GM23338 (cell line): ENCODE measurements around the gene SLC47A1. TPM values are rescaled to one million over a fixed set of nuclear protein-coding genes. Genes with fewer than 3 reads are reported as not detected.

Experiments used
- ATAC-seq: fragments of 200-7000 bp; cut with Tn5 transposase; 3 replicates; pipeline ENCODE4 v1.9.1; 2020
- DNase-seq: peaks from one replicate; pipeline ENCODE4 v3.0.0-alpha.2; 2015; ENCODE audit warnings: low spot score
- H2AFZ ChIP-seq: fragments of 200-600 bp; sonication (generic); 2 replicates; pipeline ENCODE4 v1.8.0; 2016; ENCODE audit warnings: antibody characterized with exemption, mild to moderate bottlenecking, moderate library complexity
- H3F3A ChIP-seq: fragments of 200-600 bp; sonication (generic); replicated peaks from 2 replicates; pipeline ENCODE4 v1.8.0; 2017; ENCODE audit warnings: antibody characterized with exemption, mixed run types, low read depth
- H3K27ac ChIP-seq: fragments of 200-600 bp; sonication (generic); 2 replicates; pipeline ENCODE4 v1.6.1; 2016; ENCODE audit warnings: low read depth
- H3K27me3 ChIP-seq: fragments of 200-600 bp; sonication (generic); 2 replicates; pipeline ENCODE4 v1.8.0; 2016; ENCODE audit warnings: mild to moderate bottlenecking, mixed run types, moderate library complexity; ENCODE audit not compliant: insufficient read depth
- H3K36me3 ChIP-seq: fragments of 200-600 bp; sonication (generic); 2 replicates; pipeline ENCODE4 v1.8.0; 2016; ENCODE audit warnings: mild to moderate bottlenecking; ENCODE audit not compliant: insufficient read depth
- H3K4me1 ChIP-seq: fragments of 200-600 bp; sonication (generic); 2 replicates; pipeline ENCODE4 v1.8.0; 2016; ENCODE audit warnings: mild to moderate bottlenecking, moderate library complexity; ENCODE audit not compliant: insufficient read depth
- H3K4me2 ChIP-seq: fragments of 200-600 bp; sonication (generic); 2 replicates; pipeline ENCODE4 v1.7.1; 2017; ENCODE audit warnings: mixed run types
- H3K4me3 ChIP-seq: fragments of 200-600 bp; sonication (generic); 2 replicates; pipeline ENCODE4 v1.6.1; 2016; ENCODE audit warnings: mixed run types
- H3K79me2 ChIP-seq: fragments of 200-600 bp; sonication (generic); replicated peaks from 2 replicates; pipeline ENCODE4 v1.8.0; 2017; ENCODE audit warnings: mild to moderate bottlenecking; ENCODE audit not compliant: insufficient read depth
- H3K9me2 ChIP-seq: fragments of 200-600 bp; sonication (generic); 2 replicates; pipeline ENCODE4 v1.8.0; 2017; ENCODE audit not compliant: insufficient read depth
- H4K20me1 ChIP-seq: fragments of 200-600 bp; sonication (generic); replicated peaks from 2 replicates; pipeline ENCODE4 v1.8.0; 2017; ENCODE audit warnings: mild to moderate bottlenecking; ENCODE audit not compliant: insufficient read depth
- H3K27ac Mint-ChIP-seq: 2 replicates; pipeline ENCODE4 v1.8.0; 2020; ENCODE audit warnings: inconsistent platforms, mild to moderate bottlenecking, moderate library complexity, mixed read lengths
- H3K27me3 Mint-ChIP-seq: 3 replicates; pipeline ENCODE4 v1.8.0; 2022; ENCODE audit warnings: low read depth, mild to moderate bottlenecking, moderate library complexity, mixed read lengths, inconsistent platforms; ENCODE audit not compliant: insufficient read depth, poor library complexity
- H3K36me3 Mint-ChIP-seq: 3 replicates; pipeline ENCODE4 v1.8.0; 2021; ENCODE audit warnings: low read depth, mild to moderate bottlenecking, inconsistent platforms, moderate library complexity, mixed read lengths
- H3K4me1 Mint-ChIP-seq: 3 replicates; pipeline ENCODE4 v1.8.0; 2020; ENCODE audit warnings: mild to moderate bottlenecking, inconsistent platforms, mixed read lengths
- H3K4me3 Mint-ChIP-seq: 3 replicates; pipeline ENCODE4 v1.8.0; 2021; ENCODE audit warnings: moderate library complexity, mild to moderate bottlenecking, inconsistent platforms, mixed read lengths
- H3K9me3 Mint-ChIP-seq: 3 replicates; pipeline ENCODE4 v1.8.0; 2020; ENCODE audit warnings: moderate library complexity, mild to moderate bottlenecking, inconsistent platforms, mixed read lengths
- CREB1 ChIP-seq: fragments of 250-450 bp; sonication (Bioruptor Pico); IDR thresholded peaks from 2 replicates; pipeline ENCODE4 v1.5.0; 2020; ENCODE audit warnings: low read depth, mild to moderate bottlenecking, moderate library complexity
- EZH2 ChIP-seq: fragments of 200-600 bp; sonication (generic); IDR thresholded peaks from one replicate; pipeline ENCODE4 v1.8.0; 2017; ENCODE audit warnings: antibody characterized with exemption, mild to moderate bottlenecking, low read depth; ENCODE audit not compliant: unreplicated experiment
- EZH2phosphoT487 ChIP-seq: fragments of 200-600 bp; sonication (generic); IDR thresholded peaks from one replicate; pipeline ENCODE4 v1.8.1; 2018; ENCODE audit warnings: antibody characterized with exemption; ENCODE audit not compliant: unreplicated experiment
- JUNB ChIP-seq: IDR thresholded peaks from one replicate; pipeline ENCODE4 v1.6.1; 2016; ENCODE audit warnings: antibody characterized with exemption; ENCODE audit not compliant: unreplicated experiment
- NANOG ChIP-seq: IDR thresholded peaks from 2 replicates; pipeline ENCODE4 v1.6.1; 2016; ENCODE audit warnings: antibody characterized with exemption, borderline replicate concordance
- STAT1 ChIP-seq: IDR thresholded peaks from one replicate; pipeline ENCODE4 v1.6.1; 2016; ENCODE audit warnings: antibody characterized with exemption; ENCODE audit not compliant: unreplicated experiment
- ZNF114 ChIP-seq: fragments of 250-450 bp; sonication (Bioruptor Pico); IDR thresholded peaks from 2 replicates; pipeline ENCODE4 v1.5.0; 2020; ENCODE audit warnings: mild to moderate bottlenecking, moderate library complexity
- ZNF331 ChIP-seq: fragments of 250-450 bp; sonication (Bioruptor Pico); IDR thresholded peaks from 2 replicates; pipeline ENCODE4 v1.5.0; 2020; ENCODE audit warnings: low read depth, mild to moderate bottlenecking, moderate library complexity
- polyA plus RNA-seq: library from polyadenylated mRNA; unstranded; fragments of >200 nt; fragmentation: Nextera tagmentation; extraction: Ambion mirVana; gene quantifications from 2 replicates; pipeline ENCODE4 v1.2.1, GENCODE V29; 2016
- total RNA-seq: library from RNA; depleted of rRNA; stranded (reverse); fragments of >200 nt; shearing (Covaris generic); gene quantifications from 2 replicates; pipeline ENCODE4 v1.2.3, GENCODE V29; 2014
- TF ChIP-seq, protein P1 (sequence below): IDR thresholded peaks from 2 replicates; pipeline ENCODE4 v1.6.1; 2016; ENCODE audit warnings: antibody characterized with exemption
- TF ChIP-seq, protein P2 (sequence below), 2 experiments: fragments of 200-600 bp in 1 of 2; sonication (generic) in 1 of 2; conservative IDR thresholded peaks; 2 replicates each; pipeline versions ENCODE4 v1.5.1 to v1.6.1; 2016 to 2017; ENCODE audit warnings: antibody characterized with exemption in 2 of 2, low read depth in 2 of 2, mild to moderate bottlenecking in 2 of 2, moderate library complexity in 1 of 2

Gene SLC47A1
- total and polyA plus RNA-seq, 2 experiments from 2014 or later, result 0.53 to 1.9 TPM

DNA sequence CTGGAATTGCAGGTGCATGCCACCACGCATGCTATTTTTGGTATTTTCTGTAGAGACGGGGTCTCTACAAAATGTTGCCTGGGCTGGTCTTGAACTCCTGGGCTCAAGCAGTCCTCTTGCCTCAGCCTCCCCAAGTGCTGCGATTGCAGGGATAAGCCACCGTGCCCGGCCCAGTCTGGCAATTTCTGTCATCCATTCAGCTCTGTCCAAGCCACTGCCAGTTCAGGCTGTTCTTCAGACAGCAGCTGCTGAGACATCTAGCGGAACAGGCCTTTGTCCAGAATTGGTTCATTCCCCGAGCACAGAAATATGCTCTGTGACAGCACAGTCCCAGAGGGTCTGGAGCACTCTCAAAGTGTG, 5.4 kb downstream of the SLC47A1 start:
- Histone ChIP-seq H4K20me1 (no peaks in the 10 kb centered on the region), H3K4me2 (no peak overlapping the region), H3K27me3 (peaks cover 25% of the 10 kb centered on the region), H2AFZ (0 out of 2 replicates have a peak overlapping the region, but pooled peaks have one; percentile 23), H3K79me2 (no peaks in the 10 kb centered on the region), H3K4me3 (no peak overlapping the region), H3F3A (0 out of 2 replicates have a peak, but pooled peaks cover 10% of the 10 kb centered on the region), H3K36me3 (no peaks in the 10 kb centered on the region), H3K4me1 (peaks cover 6% of the 10 kb centered on the region; the same call in 1 of the 2 replicates), H3K27ac (no peak overlapping the region), H3K9me2 (no peaks in the 10 kb centered on the region)
- Mint-ChIP-seq H3K4me1 (peaks cover 30% of the 10 kb centered on the region), H3K9me3 (no peaks in the 10 kb centered on the region), H3K4me3 (no peak overlapping the region), H3K36me3 (no peaks in the 10 kb centered on the region), H3K27me3 (peaks cover 28% of the 10 kb centered on the region), H3K27ac (peak overlapping the region; percentile 80; the same call in 1 of the 2 replicates)
- DNase-seq (no peak), ATAC-seq (no peak)
- no peak for TF ChIP-seq EZH2phosphoT487
- no peak for TF ChIP-seq STAT1

DNA sequence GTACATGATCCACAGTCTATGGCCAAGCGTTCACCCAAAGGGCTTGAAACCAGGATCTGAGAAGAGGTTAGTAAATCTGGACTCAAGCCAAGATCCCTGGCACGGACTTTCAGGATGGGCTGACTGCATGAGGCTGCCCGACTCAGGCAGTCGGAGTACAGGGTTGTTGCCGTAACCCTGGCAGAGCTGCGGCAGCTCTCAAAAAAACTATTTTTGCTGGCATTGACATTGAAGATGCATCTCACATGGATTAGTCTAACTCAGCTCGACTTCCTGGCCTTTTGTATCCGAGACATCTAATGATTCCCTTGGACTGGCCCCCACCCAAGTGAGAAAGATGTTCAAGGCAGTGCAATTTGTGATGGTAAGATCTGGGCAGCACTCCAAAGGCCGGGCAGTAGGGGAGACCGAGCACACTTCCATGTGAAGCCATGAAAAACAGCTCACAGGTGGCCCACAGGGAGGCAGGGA, 6.2 kb downstream of the SLC47A1 start:
- DNase-seq (no peak), ATAC-seq (no peak)
- no peak overlapping the region for H3K4me3 ChIP-seq
- H3K36me3 ChIP-seq, result no peaks in the 10 kb centered on the region
- no peak overlapping the region for H3K27ac ChIP-seq
- no peaks in the 10 kb centered on the region for H3K79me2 ChIP-seq
- Mint-ChIP-seq H3K36me3 (no peaks in the 10 kb centered on the region), H3K4me3 (no peak overlapping the region), H3K4me1 (peaks cover 25% of the 10 kb centered on the region), H3K27ac (no peak overlapping the region), H3K27me3 (peaks cover 21% of the 10 kb centered on the region), H3K9me3 (no peaks in the 10 kb centered on the region)
- H3K4me2 ChIP-seq, result no peak overlapping the region
- TF ChIP-seq EZH2, result no peak
- TF ChIP-seq, protein P1, sequence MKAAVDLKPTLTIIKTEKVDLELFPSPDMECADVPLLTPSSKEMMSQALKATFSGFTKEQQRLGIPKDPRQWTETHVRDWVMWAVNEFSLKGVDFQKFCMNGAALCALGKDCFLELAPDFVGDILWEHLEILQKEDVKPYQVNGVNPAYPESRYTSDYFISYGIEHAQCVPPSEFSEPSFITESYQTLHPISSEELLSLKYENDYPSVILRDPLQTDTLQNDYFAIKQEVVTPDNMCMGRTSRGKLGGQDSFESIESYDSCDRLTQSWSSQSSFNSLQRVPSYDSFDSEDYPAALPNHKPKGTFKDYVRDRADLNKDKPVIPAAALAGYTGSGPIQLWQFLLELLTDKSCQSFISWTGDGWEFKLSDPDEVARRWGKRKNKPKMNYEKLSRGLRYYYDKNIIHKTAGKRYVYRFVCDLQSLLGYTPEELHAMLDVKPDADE, result no peak
- no peak for TF ChIP-seq STAT1
- no peak for TF ChIP-seq ZNF114 (CRISPR knock-in tag)
- no peak for TF ChIP-seq JUNB
- no peak for TF ChIP-seq CREB1 (CRISPR knock-in tag)
- H3K9me2 ChIP-seq, result no peaks in the 10 kb centered on the region
- 0 out of 2 replicates have a peak, but pooled peaks cover 3% of the 10 kb centered on the region for H3F3A ChIP-seq
- H3K27me3 ChIP-seq, result peaks cover 16% of the 10 kb centered on the region
- H4K20me1 ChIP-seq, result no peaks in the 10 kb centered on the region
- no peak overlapping the region for H2AFZ ChIP-seq
- no peaks in the 10 kb centered on the region; the same call in 1 of the 2 replicates for H3K4me1 ChIP-seq

DNA sequence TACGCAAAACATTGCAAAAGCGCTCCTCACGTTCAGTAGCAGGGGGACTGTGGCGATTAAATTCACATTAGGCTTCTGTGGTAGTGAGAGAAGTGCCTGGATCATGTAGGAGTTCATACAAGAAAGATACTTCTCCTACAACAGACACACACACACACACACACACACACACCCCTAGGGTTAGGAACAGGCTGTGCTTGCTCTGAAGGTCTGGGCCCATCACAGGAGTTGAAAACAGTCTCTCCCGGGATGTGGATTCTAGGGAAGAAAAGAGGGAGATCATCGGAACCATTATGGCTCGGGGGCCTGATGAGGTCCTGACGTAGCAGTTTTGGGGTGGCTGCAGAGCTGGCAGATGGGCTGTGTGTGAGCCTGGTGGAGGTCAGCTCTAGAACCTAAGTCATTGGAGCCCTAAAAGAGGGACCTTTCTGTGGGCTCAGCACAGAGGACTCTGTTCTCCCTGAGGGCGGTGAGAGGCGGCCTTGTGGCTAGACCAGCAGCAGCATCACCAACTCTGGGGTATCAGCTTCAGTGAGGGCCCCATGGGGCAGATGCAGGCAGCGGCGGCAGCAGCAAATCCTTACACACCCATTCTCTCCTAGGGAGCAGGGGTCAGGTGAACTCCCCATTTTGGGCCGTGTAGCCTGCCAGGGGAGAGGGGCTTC, 7.2 kb downstream of the SLC47A1 start:
- H3K4me2 ChIP-seq, result no peak overlapping the region
- no peak for ATAC-seq
- peaks cover 25% of the 10 kb centered on the region for H3K4me1 Mint-ChIP-seq
- TF ChIP-seq, protein P1, result no peak
- TF ChIP-seq, protein P2, sequence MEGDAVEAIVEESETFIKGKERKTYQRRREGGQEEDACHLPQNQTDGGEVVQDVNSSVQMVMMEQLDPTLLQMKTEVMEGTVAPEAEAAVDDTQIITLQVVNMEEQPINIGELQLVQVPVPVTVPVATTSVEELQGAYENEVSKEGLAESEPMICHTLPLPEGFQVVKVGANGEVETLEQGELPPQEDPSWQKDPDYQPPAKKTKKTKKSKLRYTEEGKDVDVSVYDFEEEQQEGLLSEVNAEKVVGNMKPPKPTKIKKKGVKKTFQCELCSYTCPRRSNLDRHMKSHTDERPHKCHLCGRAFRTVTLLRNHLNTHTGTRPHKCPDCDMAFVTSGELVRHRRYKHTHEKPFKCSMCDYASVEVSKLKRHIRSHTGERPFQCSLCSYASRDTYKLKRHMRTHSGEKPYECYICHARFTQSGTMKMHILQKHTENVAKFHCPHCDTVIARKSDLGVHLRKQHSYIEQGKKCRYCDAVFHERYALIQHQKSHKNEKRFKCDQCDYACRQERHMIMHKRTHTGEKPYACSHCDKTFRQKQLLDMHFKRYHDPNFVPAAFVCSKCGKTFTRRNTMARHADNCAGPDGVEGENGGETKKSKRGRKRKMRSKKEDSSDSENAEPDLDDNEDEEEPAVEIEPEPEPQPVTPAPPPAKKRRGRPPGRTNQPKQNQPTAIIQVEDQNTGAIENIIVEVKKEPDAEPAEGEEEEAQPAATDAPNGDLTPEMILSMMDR (conservative IDR thresholded peaks at IDR 0.05; ENCODE audit: low read depth in 2 of 2), result no peak
- TF ChIP-seq ZNF114 (CRISPR knock-in tag) (no peak), ZNF331 (CRISPR knock-in tag) (no peak), CREB1 (CRISPR knock-in tag) (no peak), JUNB (no peak), NANOG (no peak), EZH2phosphoT487 (no peak), STAT1 (no peak)

More for the DNA sequence above, 7.2 kb downstream of the SLC47A1 start:
- Histone ChIP-seq H2AFZ (no peak overlapping the region), H3K4me1 (no peaks in the 10 kb centered on the region; the same call in 1 of the 2 replicates), H3K79me2 (no peaks in the 10 kb centered on the region), H3K36me3 (no peaks in the 10 kb centered on the region), H4K20me1 (no peaks in the 10 kb centered on the region), H3K9me2 (no peaks in the 10 kb centered on the region), H3K4me3 (no peak overlapping the region), H3K27ac (no peak overlapping the region), H3K27me3 (peaks cover 7% of the 10 kb centered on the region; the same call in 1 of the 2 replicates), H3F3A (0 out of 2 replicates have a peak, but pooled peaks cover 3% of the 10 kb centered on the region)
- H3K4me3 Mint-ChIP-seq, result no peak overlapping the region
- peaks cover 16% of the 10 kb centered on the region for H3K27me3 Mint-ChIP-seq
- no peaks in the 10 kb centered on the region for H3K9me3 Mint-ChIP-seq
- H3K27ac Mint-ChIP-seq, result no peak overlapping the region
- no peak for DNase-seq
- no peaks in the 10 kb centered on the region for H3K36me3 Mint-ChIP-seq
